Tibial nerve (tissue), 4 donors: ENCODE results near the gene CCDC60. TPM values are rescaled to one million over a fixed set of nuclear protein-coding genes. Genes with fewer than 3 reads are reported as not detected.

Experiments used
- DNase-seq, 2 donors: peaks; one replicate each; pipeline ENCODE4 v3.0.0-alpha.2; 2019; ENCODE audit warnings: low spot score in 2 of 2
- H3K27ac ChIP-seq, 4 donors: fragments of 200-600 bp; sonication (generic) in 3 of 4; one replicate each; pipeline ENCODE4 v1.5.1; 2017 to 2019; ENCODE audit warnings: mild to moderate bottlenecking in 1 of 4
- H3K27me3 ChIP-seq, 2 donors: fragments of 200-600 bp; sonication (generic) in 1 of 2; one replicate each; pipeline versions ENCODE4 v1.5.1 to v1.6.0; 2017 to 2019
- H3K36me3 ChIP-seq, 3 donors: fragments of 200-600 bp; sonication (generic); one replicate each; pipeline ENCODE4 v1.5.1; 2018 to 2019
- H3K4me1 ChIP-seq, 4 donors: fragments of 200-600 bp; sonication (generic) in 3 of 4; one replicate each; pipeline ENCODE4 v1.5.1; 2017 to 2019
- H3K4me3 ChIP-seq, 4 donors: fragments of 200-600 bp; sonication (generic) in 3 of 4; one replicate each; pipeline ENCODE4 v1.5.1; 2017 to 2019; ENCODE audit warnings: mild to moderate bottlenecking in 1 of 4, moderate library complexity in 1 of 4
- H3K9me3 ChIP-seq, 4 donors: fragments of 200-600 bp; sonication (generic) in 3 of 4; one replicate each; pipeline ENCODE4 v1.5.1; 2017 to 2019
- EP300 ChIP-seq, 2 donors: sonication (generic); formaldehyde crosslinking; IDR thresholded peaks; one replicate each; pipeline ENCODE4 v1.6.1; 2017; ENCODE audit warnings: antibody characterized with exemption in 2 of 2, mild to moderate bottlenecking in 1 of 2
- POLR2A ChIP-seq, 2 donors: fragments of 450-650 bp; IDR thresholded peaks; one replicate each; pipeline ENCODE4 v1.6.1; 2017; ENCODE audit warnings: antibody characterized with exemption in 2 of 2, mild to moderate bottlenecking in 2 of 2, moderate library complexity in 2 of 2
- WGBS, 2 donors: methylation state at CpG; one replicate each; pipeline ENCODE4 v1.1.5; 2018; 5-methylcytosine and 5-hydroxymethylcytosine counted together
- total RNA-seq, 4 donors: library from RNA; depleted of rRNA; stranded (reverse); fragments of >200 nt; gene quantifications; one replicate each; pipeline ENCODE4 v1.1.0, GENCODE V29; 2016
- TF ChIP-seq, protein P1 (sequence below), 5 experiments: fragments of 200-600 bp in 3 of 5; fragments of 450-650 bp in 2 of 5; sonication (generic) in 3 of 5; IDR thresholded peaks; one replicate each; pipeline ENCODE4 v1.5.1; 2016 to 2019; ENCODE audit warnings: antibody characterized with exemption in 5 of 5, mild to moderate bottlenecking in 3 of 5, moderate library complexity in 2 of 5

Gene CCDC60
- total RNA-seq, 4 donors from 2014 or later, result not detected

DNA sequence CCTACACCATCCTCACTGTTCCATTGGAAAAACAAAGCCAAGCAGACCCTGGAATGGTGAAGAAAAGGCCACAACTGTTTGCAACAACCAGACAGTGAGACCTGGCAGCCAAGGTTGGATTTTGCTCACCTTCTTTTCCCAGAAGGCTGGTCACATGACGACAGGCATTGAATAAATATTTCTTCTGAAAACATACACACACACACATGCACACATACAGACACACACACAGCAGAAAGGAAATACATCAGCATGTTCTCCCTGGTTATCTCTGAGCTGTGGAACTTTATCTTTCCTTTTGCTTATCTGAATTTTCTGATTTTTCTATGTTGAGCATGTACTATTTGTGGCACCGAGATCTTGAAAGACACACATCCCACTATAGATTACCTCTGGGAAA is 38.0 kb upstream of the CCDC60 start:
- DNase-seq, result no peak
- Histone ChIP-seq H3K36me3 (no peaks in the 10 kb centered on the region), H3K4me1 (no peaks in the 10 kb centered on the region), H3K27me3 (no peaks in the 10 kb centered on the region), H3K9me3 (no peaks in the 10 kb centered on the region), H3K4me3 (no peak overlapping the region), H3K27ac (no peak overlapping the region)
- TF ChIP-seq EP300 (IDR thresholded peaks at IDR 0.05), result no peak
- TF ChIP-seq, protein P1, sequence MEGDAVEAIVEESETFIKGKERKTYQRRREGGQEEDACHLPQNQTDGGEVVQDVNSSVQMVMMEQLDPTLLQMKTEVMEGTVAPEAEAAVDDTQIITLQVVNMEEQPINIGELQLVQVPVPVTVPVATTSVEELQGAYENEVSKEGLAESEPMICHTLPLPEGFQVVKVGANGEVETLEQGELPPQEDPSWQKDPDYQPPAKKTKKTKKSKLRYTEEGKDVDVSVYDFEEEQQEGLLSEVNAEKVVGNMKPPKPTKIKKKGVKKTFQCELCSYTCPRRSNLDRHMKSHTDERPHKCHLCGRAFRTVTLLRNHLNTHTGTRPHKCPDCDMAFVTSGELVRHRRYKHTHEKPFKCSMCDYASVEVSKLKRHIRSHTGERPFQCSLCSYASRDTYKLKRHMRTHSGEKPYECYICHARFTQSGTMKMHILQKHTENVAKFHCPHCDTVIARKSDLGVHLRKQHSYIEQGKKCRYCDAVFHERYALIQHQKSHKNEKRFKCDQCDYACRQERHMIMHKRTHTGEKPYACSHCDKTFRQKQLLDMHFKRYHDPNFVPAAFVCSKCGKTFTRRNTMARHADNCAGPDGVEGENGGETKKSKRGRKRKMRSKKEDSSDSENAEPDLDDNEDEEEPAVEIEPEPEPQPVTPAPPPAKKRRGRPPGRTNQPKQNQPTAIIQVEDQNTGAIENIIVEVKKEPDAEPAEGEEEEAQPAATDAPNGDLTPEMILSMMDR (IDR thresholded peaks at IDR 0.05), result no peak
- TF ChIP-seq POLR2A (IDR thresholded peaks at IDR 0.05), result no peak
- 50 to 56% methylated on average over 2 of the region's 2 CpGs for WGBS, 2 donors

DNA sequence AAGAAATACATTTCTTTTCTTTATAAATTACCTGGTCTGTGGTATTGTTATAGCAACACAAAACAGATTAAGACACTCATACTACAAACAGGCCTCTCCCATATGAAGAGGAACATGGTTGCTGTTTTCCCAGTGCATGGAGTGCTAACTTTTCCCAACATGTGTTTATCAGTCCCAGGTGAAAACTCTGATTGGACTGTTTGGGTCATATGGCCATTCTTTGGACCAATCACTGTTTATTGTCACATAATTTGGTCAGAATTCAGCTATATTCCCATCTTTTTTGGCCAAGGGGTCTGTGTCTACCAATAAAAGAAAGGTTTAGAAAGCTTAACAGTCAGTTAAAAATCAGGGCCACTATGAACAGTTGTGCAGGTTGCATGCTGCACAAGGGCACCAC is 35.4 kb upstream of the CCDC60 start:
- no peak for DNase-seq
- Histone ChIP-seq H3K36me3 (no peaks in the 10 kb centered on the region), H3K9me3 (no peaks in the 10 kb centered on the region), H3K27ac (no peak overlapping the region), H3K4me3 (no peak overlapping the region), H3K27me3 (no peaks in the 10 kb centered on the region), H3K4me1 (no peaks in the 10 kb centered on the region)
- TF ChIP-seq POLR2A (IDR thresholded peaks at IDR 0.05) (no peak), EP300 (IDR thresholded peaks at IDR 0.05) (no peak)
- TF ChIP-seq, protein P1 (IDR thresholded peaks at IDR 0.05), result no peak

DNA sequence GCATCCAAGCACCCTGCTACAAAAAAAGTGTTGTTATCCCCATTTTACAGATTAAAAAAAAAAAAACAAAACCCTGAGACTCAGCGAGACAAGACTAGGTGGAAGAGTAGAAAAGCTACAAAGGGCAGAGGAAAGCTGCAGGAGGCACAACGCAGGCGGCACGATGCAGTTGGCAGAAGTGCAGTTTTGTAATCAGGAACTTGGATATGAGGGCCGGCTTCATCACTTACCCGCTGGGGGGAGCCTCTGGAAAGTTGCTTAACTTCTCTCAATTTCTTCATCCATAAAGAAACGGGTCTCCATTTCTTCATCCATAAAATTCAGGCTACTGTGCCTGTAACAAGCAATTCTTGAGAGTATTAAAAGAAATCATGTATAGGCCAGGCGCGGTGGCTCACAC is 33.1 kb upstream of the CCDC60 start:
- 69 to 76% methylated on average over 9 of the region's 9 CpGs for WGBS, 2 donors
- H3K27ac ChIP-seq, result no peak overlapping the region
- H3K36me3 ChIP-seq, result no peaks in the 10 kb centered on the region
- H3K4me1 ChIP-seq, result no peaks in the 10 kb centered on the region
- H3K27me3 ChIP-seq, result no peaks in the 10 kb centered on the region
- no peaks in the 10 kb centered on the region for H3K9me3 ChIP-seq
- TF ChIP-seq, protein P1 (IDR thresholded peaks at IDR 0.05), result no peak
- TF ChIP-seq EP300 (IDR thresholded peaks at IDR 0.05) (no peak), POLR2A (IDR thresholded peaks at IDR 0.05) (no peak)
- no peak overlapping the region for H3K4me3 ChIP-seq
- no peak for DNase-seq

DNA sequence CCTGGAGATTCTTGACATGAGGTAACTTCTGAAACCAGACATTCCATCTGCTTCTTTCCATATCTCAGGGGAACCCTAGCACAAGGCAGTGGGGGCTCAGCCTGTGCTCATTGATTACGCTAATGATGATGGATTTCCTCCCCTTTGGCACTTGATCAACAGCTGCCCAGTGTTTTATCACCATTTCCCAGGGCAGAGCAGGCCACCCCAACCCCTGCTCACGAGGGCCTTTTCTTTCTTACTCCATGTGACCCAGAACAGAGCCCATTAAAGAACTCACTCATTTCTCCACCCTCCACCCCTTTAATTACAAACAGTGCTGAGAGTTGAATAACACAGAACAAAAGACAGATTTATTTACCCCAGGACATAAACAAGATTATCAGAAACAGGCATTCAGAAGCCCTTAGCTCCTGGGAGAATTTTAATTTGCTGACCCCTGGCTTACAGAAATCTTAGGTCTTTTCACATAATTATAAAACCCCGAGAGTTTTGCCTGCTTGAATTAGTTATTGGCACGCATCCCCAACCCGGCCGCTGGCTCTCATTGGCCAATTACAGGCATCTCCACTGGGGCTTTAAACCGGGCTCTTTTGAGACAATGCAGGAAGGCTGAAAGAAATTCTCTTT is 32.0 kb upstream of the CCDC60 start:
- no peak overlapping the region for H3K27ac ChIP-seq
- H3K36me3 ChIP-seq, result no peaks in the 10 kb centered on the region
- H3K9me3 ChIP-seq, result no peaks in the 10 kb centered on the region
- H3K27me3 ChIP-seq, result no peaks in the 10 kb centered on the region
- WGBS, 2 donors, result 18 to 23% methylated on average over 7 of the region's 7 CpGs
- no peak overlapping the region for H3K4me3 ChIP-seq
- DNase-seq, result peak in 1 of 2 donors; percentile 31
- no peaks in the 10 kb centered on the region for H3K4me1 ChIP-seq
- TF ChIP-seq POLR2A (IDR thresholded peaks at IDR 0.05) (no peak), EP300 (IDR thresholded peaks at IDR 0.05) (no peak)
- TF ChIP-seq, protein P1 (IDR thresholded peaks at IDR 0.05), result no peak

DNA sequence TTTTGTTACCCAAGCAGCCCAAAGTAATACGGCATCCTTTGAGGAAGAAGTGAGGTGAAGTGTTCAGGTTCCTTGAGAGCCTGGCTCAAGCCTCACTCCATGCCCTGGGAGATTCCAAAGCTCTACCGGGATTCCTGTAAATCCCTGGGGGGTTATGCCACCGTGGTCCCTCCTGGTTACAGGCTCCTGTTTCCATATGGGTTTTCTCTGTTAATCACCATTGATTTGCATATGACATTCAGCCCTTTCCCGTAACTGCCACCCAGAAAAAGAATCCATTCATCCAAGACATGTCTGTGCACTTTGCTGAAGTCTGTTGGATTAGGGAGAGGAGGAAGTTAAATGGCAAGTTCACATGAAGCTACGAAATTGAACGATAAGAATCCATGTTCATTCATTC is 27.9 kb upstream of the CCDC60 start:
- Histone ChIP-seq H3K4me1 (no peaks in the 10 kb centered on the region), H3K4me3 (no peak overlapping the region), H3K9me3 (peaks cover 0 to 4% (median 0%) of the 10 kb centered on the region in 4 donors), H3K27ac (no peak overlapping the region), H3K27me3 (no peaks in the 10 kb centered on the region), H3K36me3 (no peaks in the 10 kb centered on the region)
- WGBS, 2 donors, result 58 to 64% methylated on average over 6 of the region's 6 CpGs
- no peak for DNase-seq
- TF ChIP-seq POLR2A (IDR thresholded peaks at IDR 0.05) (no peak), EP300 (IDR thresholded peaks at IDR 0.05) (no peak)
- TF ChIP-seq, protein P1 (IDR thresholded peaks at IDR 0.05), result no peak
